Measurements from ENCODE around the gene COL6A1. TPM values are rescaled to one million over a fixed set of nuclear protein-coding genes. Genes with fewer than 3 reads are reported as not detected.
A peak's percentile ranks its signal among the peaks of the same experiment; 100 is the strongest.

COL6A1 gene
- total RNA-seq, 1 donor from 2014 or later = 48.0 TPM

DNA sequence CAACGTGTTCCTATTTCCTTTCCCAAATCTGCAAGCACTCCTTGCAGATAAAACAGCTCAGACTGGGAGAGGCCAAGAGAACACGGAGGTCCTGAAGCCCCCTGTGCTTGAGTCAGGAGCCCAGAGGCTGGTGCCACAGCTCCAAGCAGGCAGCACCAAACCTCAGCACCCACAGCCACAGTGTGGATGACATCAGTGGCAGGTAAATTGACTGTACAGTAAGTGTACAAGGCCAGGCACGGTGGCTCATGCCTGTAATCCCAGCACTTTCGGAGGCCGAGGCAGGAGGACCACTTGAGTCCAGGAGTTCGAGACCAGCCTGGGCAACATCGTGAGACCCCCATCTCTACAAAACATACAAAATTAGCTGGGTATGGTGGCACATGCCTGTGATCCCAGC lies 1.9 kb upstream of the COL6A1 start:
- ATAC-seq (no peak), DNase-seq (ENCODE audit: low spot score) (peak; percentile 42)

GRCh38 chr21:45980271-45980670 lies 1.3 kb upstream of the COL6A1 start:
- ATAC-seq = no peak
- no peak for DNase-seq (ENCODE audit: low spot score)

DNA sequence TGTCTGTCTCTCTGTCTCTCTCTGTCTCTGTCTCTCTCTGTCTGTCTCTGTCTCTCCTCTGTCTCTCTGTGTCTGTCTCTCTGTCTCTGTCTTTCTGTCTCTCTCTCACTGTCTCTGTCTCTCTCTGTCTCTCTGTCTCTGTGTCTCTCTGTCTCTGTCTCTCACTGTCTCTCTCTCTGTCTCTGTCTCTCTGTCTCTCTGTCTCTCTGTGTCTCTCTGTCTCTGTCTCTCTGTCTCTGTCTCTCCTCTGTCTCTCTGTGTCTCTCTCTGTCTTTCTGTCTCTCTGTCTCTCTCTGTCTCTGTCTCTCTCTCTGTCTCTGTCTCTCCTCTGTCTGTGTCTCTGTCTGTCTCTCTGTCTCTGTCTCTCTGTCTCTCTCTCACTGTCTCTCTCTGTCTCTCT lies 873 bp upstream of the COL6A1 start:
- ATAC-seq = no peak
- no peak for DNase-seq (ENCODE audit: low spot score)

DNA sequence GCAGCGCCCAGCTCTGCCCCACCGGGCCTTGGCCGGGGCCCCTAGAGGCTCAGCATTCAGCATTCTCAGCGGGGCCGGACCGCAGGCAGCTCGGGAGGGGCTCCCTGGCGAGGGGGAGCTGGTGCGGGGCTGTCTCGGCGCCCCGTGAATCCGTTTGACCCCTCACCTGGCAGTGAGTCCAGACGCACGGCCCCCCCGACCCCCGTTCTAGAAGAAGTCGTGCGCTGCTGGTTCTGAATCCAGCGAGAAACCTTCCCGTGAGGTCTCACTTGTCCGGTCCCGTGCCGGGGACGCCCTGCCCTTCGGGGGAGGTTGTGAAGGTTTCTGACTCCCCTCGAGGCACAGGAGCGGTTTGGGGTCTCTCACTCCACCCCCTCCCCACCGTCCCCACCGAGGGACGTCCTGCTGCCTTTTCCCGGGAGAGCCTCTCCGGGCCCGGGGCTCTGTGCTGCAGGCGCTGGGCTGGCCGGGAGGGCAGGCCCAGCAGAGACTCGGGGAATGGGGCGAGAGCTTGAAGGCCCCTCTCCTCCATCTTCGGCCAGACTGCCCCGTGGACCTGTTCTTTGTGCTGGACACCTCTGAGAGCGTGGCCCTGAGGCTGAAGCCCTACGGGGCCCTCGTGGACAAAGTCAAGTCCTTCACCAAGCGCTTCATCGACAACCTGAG lies 655 bp downstream of the COL6A1 start:
- no peak for DNase-seq (ENCODE audit: low spot score)
- ATAC-seq = peak; percentile 43

GRCh38 chr21:45982758-45983648 lies 1.4 kb downstream of the COL6A1 start:
- no peak for ATAC-seq
- DNase-seq (ENCODE audit: low spot score) = no peak

DNA sequence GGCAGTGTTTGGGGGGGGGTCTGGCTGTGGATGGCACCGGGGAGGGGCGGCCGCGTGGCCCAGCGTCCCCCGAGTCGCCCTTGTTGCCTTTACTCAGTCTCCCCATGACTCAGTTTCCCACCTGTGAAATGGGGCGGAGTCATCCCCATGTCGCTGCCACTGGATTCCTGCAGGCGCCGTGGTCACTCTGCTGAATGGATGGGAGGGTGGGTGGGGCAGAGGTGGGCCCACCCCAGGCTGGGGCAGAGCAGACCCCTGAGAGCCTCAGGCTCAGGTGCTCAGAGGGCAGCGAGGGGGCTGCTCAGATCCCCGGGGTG lies 2.0 kb downstream of the COL6A1 start:
- DNase-seq (ENCODE audit: low spot score) = no peak

DNA sequence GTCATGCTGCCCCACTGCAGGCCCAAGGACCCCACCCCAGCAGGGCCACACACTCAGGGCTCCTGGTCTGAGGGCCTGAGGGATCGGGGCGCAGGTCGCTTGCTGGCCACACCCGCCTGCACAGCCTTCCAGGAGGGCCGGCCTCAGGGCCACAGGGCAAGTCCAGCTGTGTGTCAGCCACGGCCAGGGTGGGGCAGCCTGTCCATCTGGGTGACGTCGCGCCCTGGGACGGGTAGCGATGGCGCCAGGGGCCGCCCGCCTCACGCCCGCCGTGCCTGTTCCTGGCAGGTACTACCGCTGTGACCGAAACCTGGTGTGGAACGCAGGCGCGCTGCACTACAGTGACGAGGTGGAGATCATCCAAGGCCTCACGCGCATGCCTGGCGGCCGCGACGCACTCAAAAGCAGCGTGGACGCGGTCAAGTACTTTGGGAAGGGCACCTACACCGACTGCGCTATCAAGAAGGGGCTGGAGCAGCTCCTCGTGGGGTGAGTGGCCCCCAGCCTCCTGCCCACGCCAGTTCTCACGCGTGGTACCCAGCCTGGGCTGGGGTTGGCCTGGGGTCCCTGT lies 2.5 kb downstream of the COL6A1 start:
- ATAC-seq = no peak
- no peak for DNase-seq (ENCODE audit: low spot score)

More for the DNA sequence above, 2.0 kb downstream of the COL6A1 start:
- no peak for ATAC-seq

GRCh38 chr21:45984584-45985095 lies 3.1 kb downstream of the COL6A1 start:
- DNase-seq (ENCODE audit: low spot score) (no peak), ATAC-seq (no peak)

DNA sequence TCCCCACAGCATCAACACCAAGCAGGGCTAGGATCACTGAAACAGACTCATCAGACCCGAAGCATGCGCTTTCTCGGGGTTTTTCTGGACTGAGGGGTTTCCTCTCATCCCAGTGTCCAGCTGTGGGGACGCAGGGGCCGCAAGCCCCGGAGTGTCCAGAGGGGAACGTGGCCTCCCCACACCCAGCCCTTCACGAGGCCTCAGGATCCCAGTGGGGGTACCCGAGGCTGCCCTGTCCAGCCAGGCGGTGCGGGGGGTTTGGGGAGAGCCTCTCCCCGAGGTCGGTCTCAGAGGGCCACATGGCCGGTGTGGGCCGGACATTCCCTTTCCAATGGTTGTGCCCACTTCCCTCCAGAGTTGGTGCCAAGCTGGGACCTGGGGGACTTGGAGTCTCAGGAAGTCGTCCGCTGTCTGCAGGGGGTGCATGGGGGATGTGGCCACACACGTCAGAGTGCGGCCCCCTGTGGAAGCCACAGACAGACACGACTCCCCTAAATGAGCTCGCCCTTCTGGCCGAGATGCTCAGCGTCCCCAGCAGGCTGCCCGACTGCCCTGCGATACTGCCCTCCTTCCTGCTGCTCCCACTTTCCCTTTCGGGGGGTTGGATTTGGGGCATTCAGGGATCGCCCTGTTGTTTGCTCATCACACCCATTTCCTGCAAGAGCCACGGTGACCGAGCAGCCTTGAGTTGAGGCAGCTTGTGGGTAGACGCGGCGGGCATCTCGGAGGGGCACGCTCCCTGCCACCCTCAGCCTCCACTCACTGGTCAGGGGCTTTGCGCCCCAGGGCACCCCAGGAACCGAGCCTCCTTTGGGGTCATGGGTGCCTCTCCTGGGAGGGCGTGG lies 4.1 kb downstream of the COL6A1 start:
- DNase-seq (ENCODE audit: low spot score) = no peak

GRCh38 chr21:45986316-45987051 lies 4.9 kb downstream of the COL6A1 start:
- no peak for DNase-seq (ENCODE audit: low spot score)
- ATAC-seq = no peak

More for the DNA sequence above, 4.1 kb downstream of the COL6A1 start:
- no peak for ATAC-seq

- no peak for ATAC-seq
These were observed 5.6 kb downstream of the COL6A1 start for GRCh38 chr21:45987121-45987711.

DNA sequence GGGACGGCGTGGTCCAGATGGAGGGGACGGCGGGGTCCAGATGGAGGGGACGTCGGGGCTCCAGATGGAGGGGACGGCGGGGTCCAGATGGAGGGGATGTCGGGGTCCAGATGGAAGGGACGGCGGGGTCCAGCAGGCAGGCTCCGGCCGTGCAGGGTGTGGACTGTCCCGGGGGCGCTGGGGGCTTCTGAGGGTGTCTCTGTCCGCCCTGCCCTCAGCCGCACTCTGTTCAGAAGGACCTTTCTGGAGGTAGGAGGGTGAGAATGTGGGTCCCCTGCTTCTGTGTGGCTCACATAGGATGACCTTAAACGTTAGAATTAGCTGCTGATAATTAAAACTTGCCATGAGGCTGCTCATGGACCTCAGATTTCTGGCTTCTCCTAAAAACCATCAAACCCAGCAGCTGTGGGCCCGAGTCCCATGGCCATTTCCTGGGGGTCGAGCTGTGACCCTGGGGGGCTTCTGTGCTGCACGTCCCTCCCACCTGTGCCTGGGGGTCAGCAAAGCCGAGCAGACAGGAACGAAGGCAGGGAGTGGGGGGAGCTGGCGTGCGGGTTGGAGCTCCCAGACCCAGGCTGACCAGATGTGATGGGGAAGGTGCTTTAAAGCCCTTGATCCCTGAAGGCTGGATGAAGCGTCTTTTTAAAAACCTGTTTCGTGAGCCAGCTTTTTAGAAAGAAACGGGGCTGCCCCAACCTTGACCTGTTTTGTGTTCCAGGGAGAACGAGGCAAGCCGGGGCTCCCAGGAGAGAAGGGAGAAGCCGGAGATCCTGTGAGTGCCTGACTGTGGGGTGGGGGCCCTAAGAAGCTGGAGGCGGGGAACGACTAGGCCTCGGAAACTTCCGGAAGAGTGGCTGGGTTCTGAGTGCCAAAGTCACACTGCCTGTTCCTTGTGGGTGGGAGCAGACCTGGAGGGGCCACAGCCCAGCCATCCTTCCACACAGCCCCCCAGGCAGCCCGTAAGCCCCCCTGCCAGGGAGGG lies 7.1 kb downstream of the COL6A1 start:
- DNase-seq (ENCODE audit: low spot score) = no peak
- ATAC-seq = no peak

More at GRCh38 chr21:45987121-45987711, 5.6 kb downstream of the COL6A1 start:
- no peak for DNase-seq (ENCODE audit: low spot score)

DNA sequence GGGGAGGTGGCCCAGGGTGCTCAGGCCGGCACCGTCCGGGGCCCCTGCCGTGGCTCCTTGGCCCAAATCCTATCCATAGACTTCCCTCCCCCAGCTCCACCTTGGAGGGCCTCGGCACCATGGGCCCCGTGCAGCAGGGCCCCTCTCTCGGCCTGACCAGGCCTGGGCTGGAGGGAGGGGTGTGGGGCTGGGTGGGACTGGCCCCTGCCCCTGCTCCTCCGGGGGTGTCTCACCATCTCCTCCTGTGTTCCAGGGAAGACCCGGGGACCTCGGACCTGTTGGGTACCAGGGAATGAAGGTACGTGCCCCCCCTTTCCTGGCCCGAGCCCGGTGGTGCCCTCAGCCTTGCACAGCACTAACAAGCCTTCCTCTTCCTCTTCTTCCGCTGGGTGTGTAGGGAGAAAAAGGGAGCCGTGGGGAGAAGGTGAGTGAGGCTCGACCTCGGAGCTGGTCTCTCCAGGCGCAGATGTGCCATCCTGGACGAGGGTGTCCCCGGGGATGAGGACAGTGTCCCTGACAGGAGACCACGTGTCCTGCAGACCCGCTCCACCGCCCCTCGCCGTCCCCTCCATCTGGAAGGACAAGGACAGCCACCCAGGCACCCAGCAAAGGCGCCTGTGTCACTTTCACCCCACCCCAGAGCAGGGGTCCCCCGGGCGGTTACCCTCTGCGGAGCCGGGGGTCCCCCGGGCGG lies 7.9 kb downstream of the COL6A1 start:
- ATAC-seq (no peak), DNase-seq (ENCODE audit: low spot score) (no peak)

- no peak for ATAC-seq
- no peak for DNase-seq (ENCODE audit: low spot score)
These were observed 8.6 kb downstream of the COL6A1 start for GRCh38 chr21:45990049-45990711.

DNA sequence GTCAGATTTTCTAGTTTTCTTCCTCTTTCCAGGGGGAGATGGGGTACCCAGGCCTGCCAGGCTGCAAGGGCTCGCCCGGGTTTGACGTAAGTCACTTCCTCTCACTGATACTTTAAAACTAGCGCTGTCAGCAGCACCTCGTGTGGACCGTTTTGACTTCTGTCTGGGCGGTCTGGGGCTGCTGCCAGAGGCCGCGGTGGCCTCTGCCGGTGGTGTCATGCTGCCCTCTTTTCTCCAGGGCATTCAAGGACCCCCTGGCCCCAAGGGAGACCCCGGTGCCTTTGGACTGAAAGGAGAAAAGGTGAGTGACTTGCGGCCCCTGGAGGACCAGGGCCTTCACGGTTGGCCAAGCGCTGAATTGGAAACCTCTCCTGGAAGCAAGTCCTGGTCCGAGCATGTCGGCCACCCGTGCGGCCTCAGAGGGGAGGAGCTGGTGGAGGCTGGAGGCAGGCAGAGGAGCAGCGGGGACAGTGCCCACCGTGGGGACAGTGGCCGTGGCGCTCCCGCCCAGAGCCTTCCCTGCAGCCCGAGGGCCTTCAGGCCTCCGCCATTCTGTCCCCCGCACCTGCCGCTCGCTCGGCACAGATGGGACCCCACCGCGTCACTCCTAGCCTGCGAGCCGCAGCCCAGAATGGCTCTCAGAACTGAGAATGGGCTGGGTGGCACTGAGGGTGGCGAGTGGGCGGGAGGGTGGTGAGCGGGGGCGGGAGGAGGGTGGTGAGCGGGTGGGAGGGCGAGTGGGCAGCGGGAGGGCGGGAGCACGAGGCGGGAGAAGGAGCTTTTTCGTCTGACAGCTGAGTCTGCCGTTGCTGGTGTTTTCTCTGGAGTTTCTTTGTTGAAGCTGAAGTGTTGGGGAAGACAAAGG lies 9.4 kb downstream of the COL6A1 start:
- ATAC-seq = no peak
- DNase-seq (ENCODE audit: low spot score) = peak; percentile 42

- ATAC-seq (no peak), DNase-seq (ENCODE audit: low spot score) (no peak)
These were observed 10.2 kb downstream of the COL6A1 start for GRCh38 chr21:45991606-45992300.

Measured in left lobe of liver (tissue), 2 donors.